Fibroblast of skin of back (primary cell): ENCODE results near the gene NAT10.
"Not testable (repeated sequence)": the region's sequence is repeated elsewhere in the genome, so short reads cannot be mapped to it uniquely, and the experiment has no call there.

Experiments
- DNase-seq: peaks from one replicate; pipeline ENCODE4 v3.0.0-alpha.2; 2013

The NAT10 gene

DNA sequence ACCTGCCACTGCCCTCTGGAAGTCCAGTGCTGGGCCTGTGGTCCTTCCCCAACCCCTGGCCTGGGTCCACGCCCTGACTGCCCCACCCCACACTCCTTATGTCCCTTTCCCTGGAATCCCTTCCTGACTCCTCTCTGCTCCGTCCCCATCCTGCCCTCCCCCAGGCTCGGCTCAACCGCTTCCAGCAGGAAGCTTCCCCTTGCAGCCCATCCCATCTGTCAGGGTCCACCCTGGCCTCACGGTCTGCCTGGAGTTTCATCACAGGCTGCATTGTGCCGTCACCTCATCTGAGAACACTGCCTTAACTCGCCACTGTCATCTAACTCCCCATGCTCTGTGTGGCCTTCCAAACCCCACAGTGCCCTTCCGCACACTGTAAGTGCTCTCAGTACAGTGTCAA lies 64.3 kb downstream of the NAT10 start:
- DNase-seq: no peak

DNA sequence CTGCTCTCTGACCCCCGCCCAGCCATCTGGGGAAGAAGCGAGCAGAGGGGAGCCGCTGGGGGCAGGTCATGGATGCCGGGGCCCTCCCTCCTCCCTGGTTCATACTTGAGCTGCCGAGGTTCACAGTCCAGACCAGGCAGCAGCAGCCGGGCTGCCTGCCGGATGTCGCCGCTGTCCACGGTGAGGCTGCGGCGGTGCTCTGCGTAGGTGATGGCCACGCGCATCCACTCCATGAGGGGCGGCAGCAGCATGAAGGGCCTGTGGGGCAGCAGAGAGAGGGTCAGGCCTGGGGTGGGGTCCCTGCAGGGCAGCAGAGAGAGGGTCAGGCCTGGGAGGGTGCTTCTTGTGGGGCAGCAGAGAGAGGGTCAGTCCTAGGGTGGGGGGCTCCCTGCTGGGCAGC lies 67.6 kb downstream of the NAT10 start:
- DNase-seq: no peak

DNA sequence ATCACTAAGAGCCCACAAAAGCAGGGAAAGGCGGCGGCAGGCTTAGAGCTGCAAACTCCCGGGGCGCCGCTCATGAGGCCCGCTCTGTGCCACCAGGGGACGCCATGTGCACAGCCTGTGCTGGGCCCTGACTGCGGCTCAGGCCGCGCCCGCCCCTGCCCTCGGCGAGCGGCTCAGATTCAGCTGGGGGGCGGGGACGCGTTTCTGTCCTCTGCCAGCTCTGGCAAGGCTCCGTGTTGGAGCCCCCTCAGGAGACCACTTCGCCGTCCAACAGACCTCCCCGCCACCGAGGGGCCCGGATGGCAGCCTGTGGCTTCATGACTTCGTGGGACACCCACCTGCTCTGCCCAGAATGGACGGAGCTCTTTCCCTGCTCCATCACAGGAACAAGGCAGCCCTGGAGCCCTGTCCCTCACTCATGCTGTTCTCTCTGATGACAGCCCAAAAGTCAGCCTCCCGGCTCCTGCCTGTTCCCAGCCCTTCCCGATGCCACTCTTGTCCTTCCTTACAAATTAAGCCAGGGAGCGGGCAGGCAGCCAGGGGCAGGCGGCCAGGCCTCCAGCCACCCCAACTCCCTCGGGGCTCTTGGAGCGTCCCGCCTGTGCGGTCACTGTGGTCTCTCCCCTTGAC lies 69.1 kb downstream of the NAT10 start:
- DNase-seq: peak; percentile 64

DNA sequence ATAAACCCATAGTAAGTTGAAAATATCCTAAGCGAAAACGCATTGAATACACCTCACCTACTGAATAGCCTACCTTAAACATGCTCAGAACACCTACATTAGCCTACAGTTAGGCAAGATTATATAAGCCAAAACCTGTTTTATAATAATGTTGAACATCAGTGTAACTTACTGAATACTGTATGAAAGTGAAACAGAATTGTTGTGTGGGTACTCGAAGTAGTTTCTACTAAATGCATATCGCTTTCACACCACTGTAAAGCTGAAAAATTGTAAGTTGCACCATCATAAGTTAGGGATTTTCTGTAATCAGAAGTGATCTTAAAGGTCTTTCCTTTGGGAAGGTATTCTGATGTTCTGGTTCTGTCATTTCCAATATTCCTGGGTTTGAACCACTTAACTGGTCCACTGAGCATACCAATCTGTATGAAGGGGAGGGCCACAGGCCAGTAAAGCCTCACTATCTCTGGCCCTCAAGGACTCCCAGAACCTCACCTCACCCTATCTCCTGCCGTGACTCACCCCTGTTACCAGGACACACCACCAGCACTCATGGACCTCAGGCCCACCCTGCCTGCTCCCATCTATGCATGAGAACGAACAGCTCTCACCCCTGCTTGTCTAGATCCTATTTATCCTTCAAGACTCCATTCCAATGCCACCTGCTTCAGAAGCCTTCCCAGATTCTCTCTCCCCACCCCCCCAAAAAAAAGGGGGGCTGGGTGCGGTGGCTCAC lies 70.0 kb downstream of the NAT10 start:
- no peak for DNase-seq

DNA sequence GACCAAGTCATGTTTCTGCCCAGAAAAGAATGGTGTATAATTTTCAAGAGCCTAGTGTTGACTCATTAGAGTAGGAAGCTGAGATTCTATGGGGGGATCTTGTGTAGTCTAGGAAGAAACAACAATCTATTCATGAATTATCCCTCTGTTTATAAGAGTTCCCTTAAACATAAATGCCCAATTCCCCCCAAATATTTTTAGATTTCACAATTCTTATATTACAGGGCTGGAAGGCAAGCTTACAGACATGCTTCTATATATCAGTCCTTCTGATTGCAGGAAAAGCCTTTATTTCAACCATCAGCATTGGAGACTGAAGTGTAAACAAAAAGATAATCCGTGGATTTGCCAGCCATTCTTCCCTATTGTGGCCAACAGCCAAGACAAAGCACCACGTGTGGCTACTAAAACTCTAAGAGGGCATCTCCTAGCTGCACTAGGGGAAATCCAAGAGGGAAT lies 71.4 kb downstream of the NAT10 start:
- no peak for DNase-seq

DNA sequence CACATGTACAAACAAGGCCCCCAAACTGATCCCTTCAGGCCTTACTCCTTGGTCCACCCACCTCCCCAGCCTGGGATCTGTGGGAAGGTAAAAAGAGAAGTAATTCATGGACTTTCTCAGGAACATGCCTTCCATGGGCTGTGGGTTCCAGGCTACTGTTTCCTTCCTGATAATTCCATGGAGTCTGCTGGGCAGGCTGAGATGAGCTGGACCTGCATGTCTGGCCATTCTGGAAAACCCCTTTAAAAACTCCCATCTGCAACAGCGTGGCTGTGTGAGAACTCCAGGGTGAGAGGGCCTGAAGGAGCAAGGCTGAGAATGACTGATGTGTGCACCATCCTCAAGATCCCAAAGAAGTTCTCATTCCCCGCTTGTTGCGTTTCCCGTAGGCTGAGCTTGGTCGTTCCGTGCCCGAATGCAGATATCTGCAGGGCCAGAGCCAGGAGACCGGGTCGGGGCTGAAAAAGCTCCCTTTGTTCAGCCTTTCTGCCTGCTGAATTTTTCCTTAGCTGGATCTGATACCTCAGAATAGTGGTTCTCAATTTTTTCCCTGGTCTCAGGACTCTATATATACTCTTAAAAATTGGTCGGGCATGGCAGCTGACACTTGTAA lies 72.9 kb downstream of the NAT10 start:
- DNase-seq: no peak

DNA sequence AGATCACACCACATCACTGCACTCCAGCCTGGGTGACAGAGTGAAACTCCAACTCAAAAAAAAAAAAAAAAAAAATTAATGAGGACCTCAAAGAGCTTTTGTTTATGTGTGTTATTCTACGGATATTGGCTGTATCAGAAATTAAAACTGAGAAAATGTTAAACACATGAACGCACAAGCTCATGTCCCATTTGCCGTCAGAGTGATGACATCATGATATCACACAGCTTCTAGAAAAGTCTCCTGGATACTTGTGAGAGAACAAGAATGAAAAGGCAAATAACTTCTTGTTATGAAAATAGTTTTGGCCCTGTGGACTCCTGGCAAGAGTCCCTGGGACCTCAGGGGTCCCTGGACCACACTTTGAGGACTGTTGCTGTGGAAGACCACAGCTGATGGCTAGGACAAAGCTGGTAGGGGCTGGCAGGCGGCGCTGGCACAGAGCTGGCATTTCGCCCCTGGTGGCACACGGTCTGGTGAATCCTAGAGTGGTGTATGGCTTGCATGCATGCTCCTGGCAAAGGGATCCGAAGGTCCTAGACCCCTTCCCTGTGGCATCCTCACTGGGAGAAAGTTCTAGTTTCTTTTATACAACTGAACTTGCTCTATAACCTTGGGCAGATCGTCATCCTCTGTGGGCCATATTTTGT lies 73.7 kb downstream of the NAT10 start:
- no peak for DNase-seq

DNA sequence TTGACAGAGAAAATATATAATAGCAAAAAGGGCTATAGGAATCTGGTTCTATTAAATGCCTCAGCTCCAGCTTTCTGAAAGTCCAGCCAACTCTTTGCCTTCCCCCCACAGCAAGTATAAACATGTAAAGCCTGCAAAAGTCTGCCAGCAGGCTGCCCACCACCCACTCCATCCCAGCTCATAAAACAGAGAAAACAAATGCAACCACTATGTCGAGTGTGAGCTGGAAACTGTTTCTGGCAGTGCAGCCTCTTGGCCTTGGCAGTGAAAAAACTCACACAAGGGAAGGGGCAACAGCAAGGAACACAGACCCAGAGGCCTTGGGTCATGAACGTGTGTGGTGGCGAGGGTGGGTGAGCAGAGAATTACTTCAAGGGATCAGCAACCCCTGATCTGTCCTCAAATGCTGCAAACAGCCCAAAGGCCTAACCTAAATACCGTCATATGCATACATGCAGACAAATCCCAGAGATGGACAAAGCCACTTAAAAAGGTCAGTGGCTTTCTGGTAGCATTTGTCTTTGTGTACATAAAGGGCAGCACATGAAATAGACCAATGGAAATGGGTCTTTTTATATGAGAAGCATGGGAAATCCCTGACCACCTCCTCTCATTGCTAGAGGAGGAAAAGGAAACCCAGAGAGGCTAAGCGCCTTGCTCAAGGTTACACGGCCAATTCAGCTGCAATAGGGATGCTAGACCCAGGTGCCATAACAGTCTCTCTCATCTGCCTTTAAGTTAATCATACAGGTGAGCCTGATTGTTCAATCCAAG lies 74.8 kb downstream of the NAT10 start:
- no peak for DNase-seq

DNA sequence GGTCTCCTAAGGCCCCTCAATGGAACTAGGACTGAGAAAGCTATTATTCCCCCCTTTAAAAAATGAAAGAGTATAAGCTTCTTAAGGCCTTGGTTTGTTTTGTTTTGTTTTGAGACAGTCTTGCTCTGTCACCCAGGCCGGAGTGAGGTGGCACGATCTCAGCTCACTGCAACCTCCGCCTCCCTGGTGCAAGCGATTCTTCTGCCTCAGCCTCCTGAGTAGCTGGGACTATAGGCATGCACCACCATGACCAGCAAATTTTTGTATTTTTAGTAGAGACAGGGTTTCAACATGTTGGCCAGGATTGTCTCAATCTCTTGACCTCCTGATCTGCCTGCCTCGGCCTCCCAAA lies 75.4 kb downstream of the NAT10 start:
- not testable (repeated sequence) for DNase-seq

DNA sequence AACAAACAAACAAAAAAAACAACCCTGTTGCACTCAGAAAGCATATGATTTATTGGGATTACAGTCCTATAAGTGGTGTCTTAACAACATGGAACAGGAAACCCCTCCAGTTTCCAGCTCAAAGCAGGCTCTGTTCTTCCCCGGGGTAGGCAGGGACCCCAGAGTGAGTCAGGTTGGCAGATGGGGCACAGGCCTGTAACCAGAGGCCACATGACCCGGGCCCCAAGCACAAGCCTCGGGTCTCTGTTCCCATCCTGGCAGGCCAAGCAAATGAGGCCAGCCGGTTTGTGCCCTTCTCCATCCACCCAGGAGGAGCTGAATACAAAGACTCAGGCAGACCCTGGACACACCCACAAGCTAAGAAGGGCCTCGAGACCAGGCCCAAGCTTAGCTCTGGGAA lies 75.8 kb downstream of the NAT10 start:
- DNase-seq: no peak

DNA sequence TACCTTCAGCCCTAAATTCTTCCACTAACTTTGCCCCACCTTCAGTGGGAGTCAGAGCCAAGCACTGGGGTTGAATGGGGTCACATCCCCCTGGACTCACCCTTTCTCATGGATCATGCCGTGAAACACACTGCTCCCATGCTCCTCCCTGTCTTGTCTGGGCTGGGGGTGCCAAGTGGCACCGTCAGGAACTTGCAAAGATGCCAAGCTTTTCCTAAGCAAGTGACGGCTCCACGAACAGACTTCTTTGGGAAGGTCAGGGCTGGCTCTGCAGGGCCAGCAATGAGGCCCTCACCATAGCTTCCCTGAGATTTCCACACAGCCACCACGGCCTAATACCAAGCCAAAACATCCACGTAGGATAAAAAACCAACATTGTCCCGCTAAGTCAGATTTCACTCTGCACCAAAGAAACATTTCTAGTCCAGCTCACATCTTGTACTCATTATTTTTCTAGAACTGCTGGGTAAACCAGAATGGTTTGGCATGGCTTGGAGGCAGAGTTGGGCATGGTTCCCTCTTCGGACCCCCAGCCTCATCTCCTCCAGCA lies 76.5 kb downstream of the NAT10 start:
- no peak for DNase-seq

DNA sequence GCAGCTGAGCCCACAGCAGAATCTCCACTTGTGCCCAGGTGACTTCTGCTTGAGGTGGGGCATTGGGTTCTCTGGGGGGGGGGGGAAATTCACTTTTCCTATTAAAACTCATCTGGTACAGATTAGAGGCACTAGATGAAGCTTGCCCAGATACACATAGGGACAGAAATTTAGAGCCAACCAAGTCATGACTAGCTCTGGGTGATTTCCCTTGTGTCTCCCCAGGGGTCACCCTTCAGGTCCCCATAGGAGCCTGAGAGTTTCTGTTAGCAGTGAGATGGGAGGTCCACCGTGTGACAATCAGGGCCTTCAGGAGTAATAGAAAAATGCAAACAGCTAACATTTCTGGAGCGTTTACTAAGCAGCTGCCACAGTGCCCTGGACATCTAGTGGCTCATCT lies 77.0 kb downstream of the NAT10 start:
- no peak for DNase-seq

DNA sequence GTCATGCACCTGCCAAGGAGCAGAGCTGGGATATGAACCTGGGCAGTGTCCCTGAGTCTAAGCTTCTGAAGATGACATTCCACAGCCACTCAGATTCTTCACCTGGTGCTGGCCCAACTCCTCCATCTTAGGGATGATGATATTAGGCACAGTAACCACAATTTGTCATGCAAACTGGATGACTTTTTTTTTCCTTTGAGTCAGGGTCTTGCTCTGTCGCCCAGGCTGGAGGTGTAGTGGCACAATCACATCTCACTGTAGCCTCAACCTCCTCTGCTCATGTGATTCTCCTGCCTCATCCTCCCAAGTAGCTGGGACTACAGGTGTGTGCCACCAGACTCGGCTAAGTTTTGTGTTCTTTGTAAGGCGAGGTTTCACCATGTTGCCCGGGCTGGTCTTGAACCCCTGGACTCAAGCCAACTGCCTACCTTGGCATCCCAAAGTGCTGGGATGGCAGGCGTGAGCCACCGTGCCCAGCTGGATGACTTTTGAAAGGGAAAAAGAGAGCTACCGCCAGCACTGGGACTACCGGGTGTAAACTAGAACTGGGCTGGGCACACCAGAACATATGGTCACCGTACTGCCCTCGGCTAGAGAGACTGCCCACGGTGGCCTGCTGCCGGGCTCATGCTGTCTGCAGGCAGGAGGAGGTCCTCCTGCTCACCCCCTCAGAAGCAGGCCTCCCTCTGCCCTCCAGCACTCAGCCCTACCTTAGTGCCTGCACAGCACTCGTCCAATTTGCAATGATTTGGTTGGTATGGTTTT lies 77.7 kb downstream of the NAT10 start:
- DNase-seq: no peak

DNA sequence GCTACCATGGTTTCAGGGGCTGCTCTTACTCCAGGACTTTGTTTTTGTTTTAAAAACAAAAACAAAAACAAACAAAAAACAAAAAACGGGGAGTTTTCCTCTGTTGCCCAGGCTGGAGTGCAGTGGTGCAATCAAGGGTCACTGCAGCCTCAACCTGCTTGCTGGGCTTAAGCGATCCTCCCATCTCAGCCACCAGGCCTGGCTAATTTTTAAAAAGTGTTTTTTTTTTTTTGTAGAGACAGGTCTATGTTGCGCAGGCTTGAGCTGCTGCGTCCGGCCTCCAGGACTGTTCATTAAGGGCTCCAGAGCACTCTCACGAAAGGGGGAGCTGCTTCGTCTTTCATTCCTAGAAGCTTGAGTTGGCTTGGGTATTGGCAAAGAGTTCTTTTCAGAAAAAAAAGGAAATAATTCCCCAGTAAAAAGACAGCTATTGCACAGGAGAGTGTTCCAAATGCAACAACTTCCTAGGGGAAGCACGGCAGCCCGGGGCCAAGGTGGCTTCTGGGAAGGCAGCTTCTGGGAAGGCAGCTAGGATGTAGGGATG lies 78.5 kb downstream of the NAT10 start:
- DNase-seq: no peak

DNA sequence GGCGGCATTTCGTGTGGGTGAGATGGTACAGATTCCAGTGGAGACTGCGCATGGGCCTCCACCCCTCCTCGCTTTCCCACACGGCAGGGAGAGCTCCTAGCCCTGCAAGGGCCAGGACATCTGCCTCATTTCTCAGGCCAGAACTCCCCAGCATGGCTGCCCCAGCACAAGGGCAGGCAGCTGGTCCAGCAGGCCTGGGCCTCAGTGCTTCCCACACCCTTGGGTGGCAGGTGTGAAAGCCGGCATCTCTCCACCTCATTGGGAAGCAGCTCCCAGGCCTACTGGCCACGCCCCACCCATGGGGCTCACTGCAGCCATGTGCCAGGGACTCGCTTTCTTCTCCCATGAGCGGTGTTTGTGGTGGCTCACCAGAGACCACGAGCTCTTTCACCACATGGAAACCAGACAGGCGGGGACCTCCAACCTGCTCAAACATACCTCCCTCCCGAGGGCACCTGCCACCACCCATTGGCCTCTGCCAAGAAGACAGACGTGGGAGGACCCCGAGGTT lies 79.1 kb downstream of the NAT10 start:
- DNase-seq: no peak

DNA sequence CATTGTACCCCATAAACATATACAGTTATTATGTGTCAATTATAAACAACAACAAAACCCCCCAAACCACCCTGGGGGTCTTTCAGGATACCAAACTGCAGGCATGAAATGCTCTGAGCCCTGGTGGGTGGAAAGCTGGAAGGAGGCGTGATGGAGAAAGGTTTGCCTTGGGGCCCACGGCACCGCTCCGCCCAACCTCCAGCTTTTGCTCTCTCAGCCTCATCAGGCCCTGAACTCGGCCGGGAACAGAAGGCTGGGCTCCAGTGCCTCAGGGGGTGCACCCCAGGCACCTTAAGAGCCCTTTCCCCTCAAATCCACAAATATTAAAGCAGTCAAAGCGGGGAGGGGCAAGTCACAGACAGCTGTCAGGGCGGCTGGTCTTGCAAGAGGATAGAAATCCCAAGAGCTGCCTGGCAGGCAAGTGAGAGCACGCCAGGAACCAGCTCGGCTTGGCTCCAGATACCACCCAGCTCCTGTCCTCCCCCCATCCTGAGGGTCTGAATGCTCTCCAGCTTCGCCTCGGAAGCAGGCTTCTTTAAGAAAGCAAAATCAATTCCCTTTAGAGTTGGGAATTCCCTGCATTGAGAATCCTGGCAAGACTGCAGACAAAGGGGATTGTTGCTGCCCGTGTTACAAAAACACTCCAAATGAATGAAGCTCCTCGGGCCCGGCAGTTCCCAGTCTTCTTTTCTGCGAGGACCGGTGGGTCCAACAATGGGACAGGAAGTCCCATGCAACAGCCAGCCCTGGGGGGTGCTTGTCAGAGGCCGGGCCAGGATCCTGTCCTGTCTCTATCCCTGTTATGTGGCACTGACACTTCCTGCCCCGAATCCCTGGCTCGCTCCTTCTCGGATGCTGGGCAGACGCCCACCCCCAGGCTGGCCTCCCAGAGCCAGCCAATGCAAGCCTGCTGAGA lies 80.8 kb downstream of the NAT10 start:
- DNase-seq: peak; percentile 16

DNA sequence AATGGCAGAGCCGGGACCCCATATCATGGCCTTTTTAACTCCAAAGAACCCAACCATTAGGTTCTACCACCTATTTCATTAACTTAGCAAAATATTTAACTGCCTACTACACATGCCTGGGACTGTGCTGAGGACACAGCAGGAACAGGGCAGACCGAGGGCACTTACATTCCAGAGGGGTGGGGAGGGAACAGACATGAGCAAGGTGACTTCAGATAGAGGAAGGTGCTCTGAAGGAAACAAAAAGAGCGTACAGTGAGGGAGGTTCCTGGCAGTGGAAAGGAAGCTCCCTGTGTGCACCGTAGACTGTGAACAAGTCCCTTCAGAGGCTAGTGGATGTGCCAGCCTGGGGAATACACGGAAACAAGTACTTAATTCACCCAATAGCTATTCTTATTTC lies 82.8 kb downstream of the NAT10 start:
- DNase-seq: no peak

DNA sequence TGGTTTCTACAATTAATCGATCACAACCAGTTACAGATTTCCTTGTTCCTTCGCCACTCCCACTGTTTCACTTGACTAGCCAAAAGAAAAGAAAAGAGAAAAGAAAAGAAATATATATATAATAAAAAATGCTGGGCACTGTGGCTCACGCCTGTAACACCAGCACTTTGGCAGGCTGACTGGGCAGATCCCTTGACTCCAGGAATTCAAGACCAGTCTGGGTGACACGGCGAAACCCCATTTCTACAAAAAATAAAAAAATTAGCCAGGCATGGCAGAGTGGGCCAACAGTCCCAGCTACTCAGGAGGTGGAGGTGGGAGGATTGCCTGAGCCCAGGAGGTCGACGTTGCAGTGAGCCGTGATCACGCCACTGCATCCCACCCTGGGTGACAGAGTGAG lies 83.8 kb downstream of the NAT10 start:
- no peak for DNase-seq

DNA sequence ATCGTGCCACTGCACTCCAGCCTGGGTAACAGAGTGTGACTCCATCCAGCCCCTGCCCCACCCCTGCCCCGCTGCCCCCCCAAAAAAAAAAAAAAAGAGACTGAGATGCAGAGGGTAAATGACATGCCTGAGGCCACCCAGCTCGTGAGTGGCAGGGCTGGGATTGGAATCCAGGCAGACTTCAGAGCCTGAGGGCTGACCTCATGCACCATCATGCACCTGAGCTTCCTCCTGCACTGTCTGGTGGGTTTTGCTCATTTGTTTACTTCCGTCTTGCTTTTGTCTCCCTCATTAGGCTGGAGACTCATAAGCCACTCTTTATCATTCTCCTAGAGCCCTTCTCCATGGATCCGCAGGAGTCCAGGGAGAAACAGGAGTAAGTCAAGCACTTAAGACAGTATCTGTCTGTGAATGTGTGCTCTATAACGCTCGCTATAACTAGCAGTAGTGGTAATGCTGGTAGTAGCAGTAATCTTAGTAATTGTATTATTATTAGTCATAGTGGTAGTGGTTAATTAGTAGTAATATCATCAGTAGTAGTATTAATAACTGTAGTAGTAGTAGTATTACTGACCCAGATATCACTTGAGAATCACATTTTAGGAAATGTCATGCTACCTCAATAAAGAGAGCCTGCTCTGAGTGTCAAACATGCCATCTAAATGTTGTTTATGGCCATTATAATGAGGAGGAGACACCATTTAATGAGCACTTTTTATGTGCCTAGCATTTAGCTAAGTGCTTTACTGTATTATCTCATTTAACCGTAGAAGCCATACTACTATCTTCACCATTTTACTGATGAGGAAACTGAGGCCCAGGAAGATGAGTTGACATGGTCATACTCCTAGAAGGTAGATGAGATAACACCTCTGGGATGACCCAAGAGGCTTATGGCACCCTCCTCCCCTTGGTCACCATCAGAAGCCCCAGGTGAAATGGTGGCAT lies 85.0 kb downstream of the NAT10 start:
- DNase-seq: no peak
